Neural progenitor cell (in vitro differentiated cells): Measurements from ENCODE around the gene AURKA.

ENCODE experiments used
- EZH2 ChIP-seq: fragments of 200-600 bp; sonication (generic); IDR thresholded peaks from 2 replicates; pipeline ENCODE4 v1.6.1; 2017; ENCODE audit warnings: antibody characterized with exemption, mild to moderate bottlenecking, moderate library complexity
- TF ChIP-seq, protein P1 (sequence below): fragments of 200-600 bp; sonication (generic); IDR thresholded peaks from 2 replicates; pipeline ENCODE4 v1.5.1; 2017; ENCODE audit warnings: antibody characterized with exemption, mild to moderate bottlenecking

DNA sequence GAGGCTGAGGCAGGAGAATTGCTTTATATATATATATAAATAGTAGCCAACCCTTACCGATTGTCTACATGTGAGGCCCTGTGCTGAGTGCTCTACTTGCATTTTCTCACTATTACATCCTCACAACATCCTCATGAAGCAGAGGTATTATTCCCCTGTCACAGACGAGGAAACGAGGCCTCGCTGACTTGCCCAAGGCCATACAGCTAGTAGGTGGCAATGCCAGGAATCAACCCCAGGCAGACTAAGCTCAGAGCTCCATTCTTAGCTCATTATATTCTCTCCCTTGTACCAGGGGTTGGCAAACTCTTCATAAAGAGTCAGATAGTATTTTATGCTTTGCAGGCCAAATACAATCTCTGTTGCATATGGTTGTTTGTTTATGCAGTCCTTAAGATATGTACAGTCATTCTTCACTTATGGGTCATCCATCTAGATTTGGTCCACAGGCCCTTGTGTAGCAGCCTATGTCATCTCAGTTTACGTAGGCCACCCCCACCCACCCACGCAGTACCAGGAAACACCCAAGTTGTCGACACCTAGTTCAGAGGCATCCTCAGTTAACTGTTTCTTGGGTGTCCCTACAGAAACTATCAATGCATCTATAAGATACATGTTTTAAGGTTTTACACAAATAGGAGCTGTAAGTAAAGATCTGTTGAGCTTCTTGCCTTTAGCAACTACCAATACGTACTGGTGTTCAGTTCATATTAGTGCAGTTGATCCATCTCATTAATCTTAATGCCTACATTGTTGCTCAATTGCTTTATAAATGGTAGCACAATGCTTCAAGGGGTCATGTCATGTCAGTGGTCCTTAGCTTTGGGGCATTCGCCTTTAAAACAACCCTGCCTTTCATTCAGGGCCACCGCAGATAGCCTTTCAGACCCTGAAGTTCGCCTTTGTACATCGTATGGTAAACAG, 23.1 kb upstream of the AURKA start:
- TF ChIP-seq, protein P1, sequence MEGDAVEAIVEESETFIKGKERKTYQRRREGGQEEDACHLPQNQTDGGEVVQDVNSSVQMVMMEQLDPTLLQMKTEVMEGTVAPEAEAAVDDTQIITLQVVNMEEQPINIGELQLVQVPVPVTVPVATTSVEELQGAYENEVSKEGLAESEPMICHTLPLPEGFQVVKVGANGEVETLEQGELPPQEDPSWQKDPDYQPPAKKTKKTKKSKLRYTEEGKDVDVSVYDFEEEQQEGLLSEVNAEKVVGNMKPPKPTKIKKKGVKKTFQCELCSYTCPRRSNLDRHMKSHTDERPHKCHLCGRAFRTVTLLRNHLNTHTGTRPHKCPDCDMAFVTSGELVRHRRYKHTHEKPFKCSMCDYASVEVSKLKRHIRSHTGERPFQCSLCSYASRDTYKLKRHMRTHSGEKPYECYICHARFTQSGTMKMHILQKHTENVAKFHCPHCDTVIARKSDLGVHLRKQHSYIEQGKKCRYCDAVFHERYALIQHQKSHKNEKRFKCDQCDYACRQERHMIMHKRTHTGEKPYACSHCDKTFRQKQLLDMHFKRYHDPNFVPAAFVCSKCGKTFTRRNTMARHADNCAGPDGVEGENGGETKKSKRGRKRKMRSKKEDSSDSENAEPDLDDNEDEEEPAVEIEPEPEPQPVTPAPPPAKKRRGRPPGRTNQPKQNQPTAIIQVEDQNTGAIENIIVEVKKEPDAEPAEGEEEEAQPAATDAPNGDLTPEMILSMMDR, result no peak
- TF ChIP-seq EZH2, result no peak
